Activated gamma-delta T cell (primary cell): Measurements from ENCODE around the gene CIP2A.
"Not testable (repeated sequence)": the region's sequence is repeated elsewhere in the genome, so short reads cannot be mapped to it uniquely, and the experiment has no call there.

Source experiments
- DNase-seq: peaks from one replicate; lab custom pipeline; 2025; lab: John Stamatoyannopoulos, UW
- total RNA-seq, 2 donors: gene quantifications; one replicate each; lab custom pipeline; 2026; lab: John Stamatoyannopoulos, UW

Gene CIP2A
- total RNA-seq, result 11.0 to 12.7 reads per million in 2 donors

DNA sequence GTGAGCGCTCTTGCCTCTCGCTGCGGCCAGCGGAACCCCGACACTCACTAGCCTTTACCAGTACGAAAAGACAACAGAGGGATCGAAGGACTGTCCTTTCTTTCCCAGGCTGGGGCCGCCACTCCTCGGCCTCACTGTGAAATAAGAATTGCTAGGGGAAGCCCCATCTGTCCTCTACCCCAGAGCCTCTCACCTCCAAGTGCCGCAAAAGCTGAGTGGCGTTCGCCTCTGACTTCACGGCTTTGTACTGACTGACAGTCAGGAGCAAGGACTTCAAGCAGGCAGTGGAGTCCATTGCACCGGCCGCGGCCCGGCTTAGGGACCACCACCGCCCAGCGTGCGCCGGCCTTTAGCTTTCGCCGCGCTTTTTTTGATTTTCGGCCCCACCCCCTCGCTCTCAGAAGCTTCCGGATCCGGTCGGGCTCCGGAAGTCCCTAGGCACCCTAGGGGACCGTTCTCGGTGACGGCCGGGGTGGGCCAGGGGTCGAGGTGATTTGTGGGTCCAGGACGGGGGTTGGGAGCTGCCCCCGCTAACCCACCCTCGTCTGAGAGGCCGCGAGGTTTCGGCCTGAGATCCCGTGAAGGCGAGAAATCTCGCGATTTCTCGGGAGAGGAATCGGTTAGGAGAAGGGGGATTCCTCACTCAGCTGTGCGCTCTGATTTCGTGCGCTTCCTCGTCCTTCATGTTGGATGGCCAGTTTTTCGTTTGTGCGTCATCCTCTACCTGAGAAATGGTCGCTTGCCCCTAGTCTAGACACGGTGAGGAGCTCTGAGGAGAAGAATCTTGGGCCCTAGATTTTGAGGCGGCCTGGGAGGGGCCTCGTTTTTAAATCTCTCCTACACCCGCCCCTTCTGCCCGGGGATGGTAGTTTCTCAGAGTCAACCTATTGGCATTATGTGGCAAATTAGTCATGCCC lies at the start of gene CIP2A, which contains the start of gene DZIP3:
CIP2A (minus strand) TSS at position 358 of the 917 bp plus-strand sequence; CDS start at position 295, 63 bp downstream.
DZIP3 (plus strand) TSS at position 642 of the 917 bp plus-strand sequence. CDS start 15,685 bp downstream, outside the sequence.
- peak; percentile 61 for DNase-seq

- no peak for DNase-seq
These were observed 40.7 kb upstream of the CIP2A start for GRCh38 chr3:108629974-108630373.

- no peak for DNase-seq
These were observed 34.3 kb upstream of the CIP2A start for GRCh38 chr3:108623504-108623903.

DNA sequence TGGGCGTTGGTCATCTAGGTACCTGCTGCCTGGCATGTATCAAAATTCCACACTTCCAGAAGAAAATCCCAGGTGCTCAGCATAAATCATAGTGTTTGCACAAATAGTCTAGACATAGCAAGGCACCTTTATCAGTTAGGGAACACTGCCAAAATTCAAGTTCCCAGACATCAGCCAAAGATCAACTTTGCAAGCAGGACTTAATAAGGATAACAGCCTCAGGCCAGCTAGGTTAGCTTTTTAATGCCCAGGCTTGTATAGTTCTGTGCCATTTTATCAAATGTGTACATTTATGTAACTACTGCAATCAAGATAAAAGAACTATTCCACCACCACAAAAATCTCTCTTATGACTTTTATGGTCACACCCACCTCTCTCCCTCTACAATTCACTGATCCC lies 31.0 kb upstream of the CIP2A start:
- no peak for DNase-seq

DNA sequence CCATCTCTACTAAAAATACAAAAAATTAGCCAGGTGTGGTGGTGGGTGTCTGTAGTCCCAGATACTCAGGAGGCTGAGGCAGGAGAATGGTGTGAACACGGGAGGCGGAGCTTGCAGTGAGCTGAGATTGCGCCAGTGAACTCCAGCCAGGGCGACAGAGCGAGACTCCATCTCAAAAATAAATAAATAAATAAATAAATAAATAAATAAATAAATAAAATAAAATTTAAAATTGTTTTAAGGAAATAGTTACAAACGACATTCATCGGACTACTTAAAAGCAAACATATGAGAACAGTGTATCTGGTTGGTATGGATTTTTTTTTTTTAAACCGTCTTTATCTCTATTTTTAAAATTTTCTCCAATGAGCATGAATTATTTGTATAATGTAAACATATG lies 26.9 kb upstream of the CIP2A start:
- DNase-seq, result not testable (repeated sequence)

DNA sequence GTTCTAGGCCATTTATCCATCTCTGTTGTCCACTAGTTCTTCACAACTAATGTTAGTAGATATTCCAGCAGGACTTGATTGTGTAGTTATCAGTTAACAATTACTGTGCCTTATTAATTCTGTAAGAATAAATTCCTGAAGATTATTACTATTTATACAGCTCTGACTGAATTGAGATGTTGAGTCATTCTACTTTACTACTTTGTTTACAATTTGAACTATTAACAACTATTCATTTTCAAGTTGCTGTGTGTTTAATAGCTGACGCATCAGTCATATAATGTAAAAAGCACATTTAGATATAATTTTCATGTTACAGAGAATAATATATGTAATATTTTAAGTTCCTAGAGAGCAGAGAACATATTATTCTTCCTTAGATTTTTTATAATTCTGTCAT lies 21.4 kb upstream of the CIP2A start:
- DNase-seq, result no peak

DNA sequence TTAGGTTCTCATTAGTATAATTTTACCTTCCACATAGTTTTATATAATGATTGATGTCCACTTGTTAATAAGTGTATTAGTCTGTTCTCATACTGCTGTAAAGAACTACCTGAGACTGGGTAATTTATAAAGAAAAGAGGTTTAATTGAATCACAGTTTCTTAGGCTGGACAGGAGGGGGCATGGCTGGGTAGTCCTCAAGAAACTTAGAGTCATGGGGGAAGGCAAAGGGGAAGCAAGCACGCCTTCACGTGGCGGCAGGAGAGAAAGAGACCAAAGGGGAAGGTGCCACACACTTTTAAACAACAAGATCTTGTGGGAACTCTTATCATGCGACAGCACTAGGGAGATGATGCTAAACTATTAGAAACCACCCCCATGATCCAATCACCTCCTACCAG lies 19.5 kb upstream of the CIP2A start:
- DNase-seq, result no peak

- no peak for DNase-seq
These were observed 16.3 kb upstream of the CIP2A start for GRCh38 chr3:108605491-108605890.

DNA sequence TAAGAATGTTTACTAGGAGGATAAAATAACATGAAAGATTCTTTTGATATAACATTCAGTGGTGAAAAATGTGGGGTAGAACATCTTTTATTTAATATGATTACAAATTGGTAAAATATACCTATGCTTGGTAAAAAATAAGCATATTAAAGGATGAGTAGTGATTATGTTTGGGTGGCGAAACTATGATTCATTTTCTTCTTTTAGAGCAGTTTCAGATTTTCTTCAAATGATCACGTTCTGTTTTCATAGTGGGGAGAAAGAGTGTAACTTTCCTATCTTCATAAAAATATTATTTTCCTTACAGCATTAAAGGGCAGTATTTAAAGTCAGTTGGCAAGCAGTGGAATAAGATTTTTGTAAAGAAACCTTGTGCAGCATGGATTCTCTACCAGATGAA lies 15.8 kb upstream of the CIP2A start:
- DNase-seq, result no peak

DNA sequence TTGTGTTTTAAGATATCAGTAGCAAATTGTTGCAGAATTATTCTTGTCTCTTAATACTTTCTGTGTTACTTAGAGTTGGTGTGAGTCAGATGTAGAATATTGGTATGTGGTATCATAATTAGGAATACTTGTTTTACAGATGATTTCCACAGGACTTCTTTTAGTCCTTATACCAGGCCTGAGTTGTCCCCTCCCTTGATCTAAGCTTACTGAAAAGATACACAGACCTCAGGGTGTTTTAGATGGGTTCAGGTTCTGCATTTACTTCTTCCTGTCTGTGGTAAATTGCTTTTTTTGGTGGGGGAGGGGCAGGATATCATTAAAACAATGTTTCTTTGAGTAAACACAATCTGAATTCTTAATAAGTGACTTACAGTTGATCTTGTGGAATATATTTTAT lies 14.5 kb upstream of the CIP2A start:
- DNase-seq, result no peak

DNA sequence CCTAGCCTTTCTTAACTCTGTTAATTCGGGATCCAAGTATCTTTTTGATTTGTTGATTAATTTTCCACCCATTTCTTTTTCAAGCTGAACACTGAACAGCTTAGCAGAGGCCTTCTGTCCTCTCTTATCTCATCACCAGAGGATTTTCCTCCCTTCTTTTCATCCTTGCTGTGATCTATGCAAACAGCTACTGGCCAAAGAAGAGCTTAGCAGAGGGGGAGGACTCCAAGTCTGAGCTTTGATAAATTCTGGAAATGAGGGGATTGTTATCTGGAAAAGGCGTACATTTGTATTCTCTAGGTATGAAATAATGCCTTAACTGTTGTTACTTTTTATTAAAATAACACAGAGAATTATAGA lies 13.7 kb upstream of the CIP2A start:
- DNase-seq, result no peak

- no peak for DNase-seq
These were observed 13.2 kb upstream of the CIP2A start for GRCh38 chr3:108602249-108602934.

- DNase-seq, result no peak
These were observed 10.6 kb upstream of the CIP2A start for GRCh38 chr3:108599677-108600409.

DNA sequence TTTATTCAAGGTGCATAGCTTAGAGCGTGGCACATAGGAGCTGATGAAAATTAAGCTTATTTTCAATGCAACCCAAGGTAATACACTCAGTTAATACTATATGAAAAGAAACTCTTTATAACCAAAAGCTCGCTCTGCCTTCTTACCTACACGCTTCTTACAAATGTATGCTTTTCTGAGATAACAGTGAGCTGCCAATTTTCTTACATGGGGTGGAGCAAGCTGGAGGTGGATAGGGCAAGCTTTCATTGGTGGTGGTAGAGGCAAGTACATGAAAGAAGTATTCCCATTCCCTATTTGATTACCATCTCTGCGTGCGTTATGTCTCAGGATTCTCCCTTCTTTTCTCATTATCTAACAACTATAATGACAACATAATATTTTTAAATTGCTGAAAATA lies 9.1 kb upstream of the CIP2A start:
- no peak for DNase-seq

GRCh38 chr3:108595321-108595720 lies 6.1 kb upstream of the CIP2A start:
- no peak for DNase-seq

GRCh38 chr3:108590460-108590859 lies 1.2 kb upstream of the CIP2A start:
- no peak for DNase-seq

GRCh38 chr3:108589998-108590323 lies 723 bp upstream of the CIP2A start:
- no peak for DNase-seq

- DNase-seq, result no peak
These were observed 637 bp downstream of the CIP2A start for GRCh38 chr3:108588601-108589000.

- DNase-seq, result no peak
These were observed 11.2 kb downstream of the CIP2A start for GRCh38 chr3:108578064-108578463.

DNA sequence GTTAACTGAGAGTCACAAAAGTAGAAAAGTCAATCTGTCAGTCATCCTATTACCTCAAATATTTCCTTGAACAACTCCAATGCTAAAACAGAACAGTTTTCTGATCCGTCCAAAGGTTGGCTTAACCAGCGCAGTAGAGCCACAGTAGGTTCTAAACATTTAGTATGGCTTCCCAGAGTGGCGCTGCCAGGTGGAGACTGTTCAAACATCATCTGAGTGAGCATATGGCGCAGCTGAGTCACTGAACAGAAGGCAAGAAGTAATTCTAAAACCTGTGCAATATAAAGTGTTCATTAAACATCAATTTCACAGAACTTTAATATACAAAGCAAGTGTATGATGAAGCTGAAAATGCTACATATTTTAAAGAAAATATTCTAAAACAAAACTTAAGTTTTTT lies 19.9 kb downstream of the CIP2A start:
- DNase-seq, result no peak

- DNase-seq, result no peak
These were observed 22.6 kb downstream of the CIP2A start for GRCh38 chr3:108566599-108566998.

DNA sequence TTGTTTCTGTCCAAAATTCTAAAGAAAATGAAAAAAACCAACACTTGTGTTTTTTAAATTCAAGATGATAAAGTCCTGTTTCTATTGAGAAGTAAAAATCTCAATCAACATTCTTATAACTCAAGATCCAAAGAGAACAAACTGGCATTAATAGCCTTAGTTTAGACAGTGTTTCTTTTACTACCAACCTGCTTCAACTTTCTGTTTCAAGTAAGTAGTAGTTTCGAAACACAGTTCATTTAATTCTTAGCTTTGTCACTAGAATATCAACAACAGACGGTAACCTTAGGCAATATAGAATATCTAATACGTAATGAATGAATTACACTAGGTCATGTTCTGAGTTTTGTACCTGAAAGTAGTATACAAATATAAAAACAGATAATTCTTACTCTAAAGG lies 23.7 kb downstream of the CIP2A start:
- DNase-seq, result no peak

DNA sequence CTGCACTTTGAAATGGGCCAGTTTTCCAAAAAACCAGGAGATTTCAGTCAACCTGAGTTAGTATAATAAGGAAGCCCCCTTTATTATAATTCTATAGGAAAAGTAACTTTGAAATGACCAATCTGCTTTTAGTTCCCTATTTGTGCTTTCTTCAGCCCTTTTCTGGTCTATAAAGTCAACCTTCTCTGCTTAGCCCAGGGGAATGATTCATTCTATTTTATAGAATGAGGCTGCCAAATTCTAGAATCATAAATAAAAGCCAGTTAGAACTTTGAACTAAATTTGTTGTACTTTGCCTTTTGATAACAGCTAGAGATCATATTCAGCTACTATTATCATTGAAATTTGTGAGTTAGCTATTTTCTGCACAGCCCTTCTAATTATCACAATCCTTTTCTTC lies 24.7 kb downstream of the CIP2A start:
- DNase-seq, result no peak
